ENCODE measurements around the gene HOXD10.

Gene HOXD10

DNA sequence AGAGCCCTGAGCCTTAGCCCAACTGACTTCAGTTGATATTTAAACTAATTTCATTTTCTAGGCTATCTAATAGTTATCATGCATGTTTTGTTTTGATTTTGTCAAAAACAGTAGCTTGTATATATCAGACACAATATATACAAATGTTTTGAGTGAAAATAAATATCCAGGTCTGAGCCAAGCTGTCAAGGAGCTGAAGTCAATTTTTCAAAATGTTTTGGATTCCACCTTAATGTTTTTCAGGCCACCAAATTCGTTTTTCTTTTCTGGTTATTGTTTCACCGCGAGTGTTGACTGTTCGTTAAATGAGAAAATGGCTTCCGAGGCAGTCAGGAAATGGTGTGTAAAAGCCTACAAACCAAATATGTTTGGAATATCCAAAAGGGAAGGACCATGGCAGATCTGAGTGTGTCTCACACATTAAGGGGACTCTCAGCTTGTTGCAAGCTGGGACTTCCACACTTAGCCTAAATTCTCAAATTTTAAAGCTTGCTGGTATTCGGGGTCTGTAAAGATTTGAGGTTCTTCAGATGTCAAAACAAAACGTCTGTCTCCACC lies 14.2 kb upstream of the HOXD10 start:
- no peak for DNase-seq (ENCODE audit: low read depth)
- H3K4me3 ChIP-seq (ENCODE audit: low read depth, low read length): no peak overlapping the region

DNA sequence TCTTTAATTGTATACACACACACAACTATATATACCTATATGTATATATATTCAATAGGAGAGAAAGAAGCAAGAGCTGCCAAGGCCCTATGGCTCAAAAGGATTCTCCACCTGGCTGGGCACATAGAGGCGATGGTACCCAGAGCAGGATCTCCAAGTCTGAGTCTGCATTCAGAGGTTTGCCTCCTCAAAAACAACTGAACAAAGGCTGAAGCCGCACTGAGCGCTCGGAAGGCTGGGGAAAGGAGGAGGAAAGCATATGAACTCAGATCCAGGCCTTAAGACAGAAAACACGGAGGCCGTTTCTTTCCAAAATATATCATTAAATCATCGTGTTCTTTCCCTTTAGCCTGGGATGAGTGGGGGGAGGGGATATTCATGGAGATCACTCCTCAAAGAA lies 13.4 kb upstream of the HOXD10 start:
- DNase-seq (ENCODE audit: low read depth): no peak
- TF ChIP-seq, protein P1, sequence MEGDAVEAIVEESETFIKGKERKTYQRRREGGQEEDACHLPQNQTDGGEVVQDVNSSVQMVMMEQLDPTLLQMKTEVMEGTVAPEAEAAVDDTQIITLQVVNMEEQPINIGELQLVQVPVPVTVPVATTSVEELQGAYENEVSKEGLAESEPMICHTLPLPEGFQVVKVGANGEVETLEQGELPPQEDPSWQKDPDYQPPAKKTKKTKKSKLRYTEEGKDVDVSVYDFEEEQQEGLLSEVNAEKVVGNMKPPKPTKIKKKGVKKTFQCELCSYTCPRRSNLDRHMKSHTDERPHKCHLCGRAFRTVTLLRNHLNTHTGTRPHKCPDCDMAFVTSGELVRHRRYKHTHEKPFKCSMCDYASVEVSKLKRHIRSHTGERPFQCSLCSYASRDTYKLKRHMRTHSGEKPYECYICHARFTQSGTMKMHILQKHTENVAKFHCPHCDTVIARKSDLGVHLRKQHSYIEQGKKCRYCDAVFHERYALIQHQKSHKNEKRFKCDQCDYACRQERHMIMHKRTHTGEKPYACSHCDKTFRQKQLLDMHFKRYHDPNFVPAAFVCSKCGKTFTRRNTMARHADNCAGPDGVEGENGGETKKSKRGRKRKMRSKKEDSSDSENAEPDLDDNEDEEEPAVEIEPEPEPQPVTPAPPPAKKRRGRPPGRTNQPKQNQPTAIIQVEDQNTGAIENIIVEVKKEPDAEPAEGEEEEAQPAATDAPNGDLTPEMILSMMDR (IDR thresholded peaks at IDR 0.05; ENCODE audit: low read depth, low read length): no peak
- TF ChIP-seq MYC (IDR thresholded peaks at IDR 0.05; ENCODE audit: low read depth, low read length) (no peak), POLR2A (IDR thresholded peaks at IDR 0.05; ENCODE audit: extremely low read depth, insufficient read length) (no peak)
- TF ChIP-seq, protein P2, sequence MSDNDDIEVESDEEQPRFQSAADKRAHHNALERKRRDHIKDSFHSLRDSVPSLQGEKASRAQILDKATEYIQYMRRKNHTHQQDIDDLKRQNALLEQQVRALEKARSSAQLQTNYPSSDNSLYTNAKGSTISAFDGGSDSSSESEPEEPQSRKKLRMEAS (IDR thresholded peaks at IDR 0.05; ENCODE audit: low read depth, low read length): no peak
- no peak overlapping the region for H3K4me3 ChIP-seq (ENCODE audit: low read depth, low read length)

More for the DNA sequence above, 14.2 kb upstream of the HOXD10 start:
- TF ChIP-seq, protein P1 (IDR thresholded peaks at IDR 0.05; ENCODE audit: low read depth, low read length): no peak
- TF ChIP-seq, protein P2 (IDR thresholded peaks at IDR 0.05; ENCODE audit: low read depth, low read length): no peak
- TF ChIP-seq MYC (IDR thresholded peaks at IDR 0.05; ENCODE audit: low read depth, low read length) (no peak), POLR2A (IDR thresholded peaks at IDR 0.05; ENCODE audit: extremely low read depth, insufficient read length) (no peak)

GRCh38 chr2:176103742-176104315 lies 12.7 kb upstream of the HOXD10 start:
- TF ChIP-seq, protein P2 (IDR thresholded peaks at IDR 0.05; ENCODE audit: low read depth, low read length): no peak
- TF ChIP-seq MYC (IDR thresholded peaks at IDR 0.05; ENCODE audit: low read depth, low read length): no peak
- TF ChIP-seq POLR2A (IDR thresholded peaks at IDR 0.05; ENCODE audit: extremely low read depth, insufficient read length): no peak
- TF ChIP-seq, protein P1 (IDR thresholded peaks at IDR 0.05; ENCODE audit: low read depth, low read length): no peak
- H3K4me3 ChIP-seq (ENCODE audit: low read depth, low read length): no peak overlapping the region
- DNase-seq (ENCODE audit: low read depth): no peak

DNA sequence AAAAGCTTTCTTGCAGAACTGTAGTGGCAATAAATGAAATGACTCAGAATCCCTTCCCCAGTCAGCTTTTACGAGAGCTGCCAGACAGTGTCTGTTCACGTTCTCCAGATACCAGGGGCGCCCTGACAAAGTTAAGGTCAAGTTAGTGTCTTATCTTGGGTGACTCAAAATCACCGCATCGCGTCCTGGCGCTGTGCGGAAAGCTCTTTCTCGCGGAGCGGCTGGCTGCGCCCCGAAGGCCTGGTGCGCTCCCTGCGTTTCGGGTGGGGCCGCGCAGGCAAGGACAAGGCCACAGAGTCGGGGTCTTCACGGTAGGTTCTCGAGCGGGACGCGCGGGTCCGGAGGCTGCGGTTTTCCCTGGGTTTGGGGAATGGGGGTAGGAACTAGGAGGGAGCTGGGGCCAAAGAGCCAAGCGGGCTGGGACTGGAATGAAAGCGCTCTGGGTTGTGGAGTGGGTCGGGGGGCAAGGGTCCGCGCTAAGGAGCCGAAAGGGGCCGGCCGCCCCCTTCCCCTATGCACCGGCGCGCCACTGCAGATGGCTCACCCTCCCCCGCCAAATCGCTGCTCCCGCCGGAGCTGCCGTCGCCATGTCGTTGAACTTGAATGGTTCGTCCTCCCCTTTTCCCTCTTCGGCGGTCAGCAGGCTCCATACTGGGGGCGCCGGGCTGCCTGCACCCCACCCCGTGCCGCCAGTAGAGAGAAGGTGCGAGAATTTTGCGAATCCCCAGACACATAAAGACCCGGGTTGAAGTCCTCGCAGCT lies 12.1 kb upstream of the HOXD10 start:
- DNase-seq (ENCODE audit: low read depth): peak; percentile 77
- H3K4me3 ChIP-seq (ENCODE audit: low read depth, low read length): no peak overlapping the region
- no peak for TF ChIP-seq MYC (IDR thresholded peaks at IDR 0.05; ENCODE audit: low read depth, low read length)
- TF ChIP-seq, protein P2 (IDR thresholded peaks at IDR 0.05; ENCODE audit: low read depth, low read length): no peak
- no peak for TF ChIP-seq POLR2A (IDR thresholded peaks at IDR 0.05; ENCODE audit: extremely low read depth, insufficient read length)

DNA sequence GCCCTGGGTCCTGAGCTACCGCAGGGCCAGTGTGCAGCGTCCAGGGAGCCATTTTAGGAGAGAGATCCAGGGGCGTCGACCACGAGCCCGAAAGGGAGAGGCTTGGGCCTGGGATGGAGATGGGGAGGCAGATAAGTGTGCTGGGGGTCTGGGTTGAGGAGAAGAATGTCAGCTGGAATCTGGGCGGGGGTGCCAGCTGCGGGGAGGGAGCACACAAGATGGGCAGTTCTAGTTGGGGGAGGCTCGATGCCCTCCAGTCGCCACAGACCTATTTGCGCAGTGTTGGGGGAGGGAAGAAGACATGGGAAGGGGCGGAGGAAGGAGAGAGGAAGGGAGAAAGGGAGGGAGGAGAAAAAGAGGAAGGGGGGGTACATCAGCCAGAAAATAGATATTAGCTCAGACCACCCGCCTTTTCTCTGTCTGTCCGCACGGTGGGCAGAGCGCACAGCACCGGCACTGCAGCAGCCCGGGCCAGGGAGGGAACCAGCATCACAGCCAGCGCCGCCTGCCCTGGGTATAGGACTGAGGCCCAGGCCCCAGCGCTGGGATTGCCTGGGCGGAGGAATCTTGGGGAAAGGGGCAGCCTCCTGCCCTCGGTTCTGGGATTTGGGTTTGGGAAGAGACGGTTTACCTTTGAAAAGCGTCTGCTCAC lies 11.4 kb upstream of the HOXD10 start:
- TF ChIP-seq MYC (IDR thresholded peaks at IDR 0.05; ENCODE audit: low read depth, low read length): no peak
- TF ChIP-seq, protein P2 (IDR thresholded peaks at IDR 0.05; ENCODE audit: low read depth, low read length): no peak
- no peak for TF ChIP-seq POLR2A (IDR thresholded peaks at IDR 0.05; ENCODE audit: extremely low read depth, insufficient read length)
- TF ChIP-seq, protein P1 (IDR thresholded peaks at IDR 0.05; ENCODE audit: low read depth, low read length): no peak
- H3K4me3 ChIP-seq (ENCODE audit: low read depth, low read length): no peak overlapping the region
- no peak for DNase-seq (ENCODE audit: low read depth)

All from NB4 (cell line).